ENCODE data around the gene ABCC12.

The ABCC12 gene

DNA sequence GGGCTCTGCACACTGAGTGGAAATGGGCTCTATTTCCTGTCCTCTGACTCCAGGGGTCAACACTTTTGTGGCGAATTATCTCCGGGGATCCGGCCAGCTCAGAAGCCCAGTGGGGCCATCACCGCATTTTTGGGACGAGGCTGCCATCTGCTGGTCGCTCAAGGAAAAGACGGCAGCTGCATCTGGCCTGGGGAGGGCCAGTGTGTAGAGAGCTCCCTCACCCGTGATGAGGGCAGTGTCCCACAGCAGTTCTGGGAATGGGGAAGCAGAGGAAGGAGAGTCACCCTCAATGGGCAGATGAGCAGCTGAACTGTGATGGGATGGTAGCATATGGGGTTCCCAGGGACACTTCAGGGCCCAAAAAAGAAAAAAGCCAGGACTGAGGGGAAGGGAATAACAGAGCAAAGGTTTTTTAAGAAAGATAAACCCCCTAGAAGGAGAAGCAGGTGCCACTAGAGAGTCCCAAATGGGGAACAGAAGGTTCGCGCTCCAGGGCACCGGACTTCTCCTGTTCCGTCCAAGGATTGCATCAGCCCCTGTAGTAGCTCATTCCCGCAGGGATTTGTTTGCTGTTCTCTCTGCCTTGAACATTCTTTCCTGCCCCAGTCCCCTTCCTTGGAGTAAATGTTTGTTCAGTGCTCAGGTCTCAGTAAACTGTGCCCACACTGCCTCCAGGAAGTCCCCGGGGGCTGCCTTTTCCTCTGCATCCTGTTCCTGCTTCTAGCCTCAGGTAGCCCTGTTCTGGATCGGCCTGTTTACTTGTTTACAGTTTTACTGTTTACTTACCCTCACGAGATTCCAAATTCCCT lies 9.3 kb upstream of the ABCC12 start:
- peak; percentile 70 for DNase-seq (ENCODE audit: low read depth)
- no peak overlapping the region for H3K4me3 ChIP-seq (ENCODE audit: control insufficient read depth, low read depth, low read length)
- TF ChIP-seq, protein P1, sequence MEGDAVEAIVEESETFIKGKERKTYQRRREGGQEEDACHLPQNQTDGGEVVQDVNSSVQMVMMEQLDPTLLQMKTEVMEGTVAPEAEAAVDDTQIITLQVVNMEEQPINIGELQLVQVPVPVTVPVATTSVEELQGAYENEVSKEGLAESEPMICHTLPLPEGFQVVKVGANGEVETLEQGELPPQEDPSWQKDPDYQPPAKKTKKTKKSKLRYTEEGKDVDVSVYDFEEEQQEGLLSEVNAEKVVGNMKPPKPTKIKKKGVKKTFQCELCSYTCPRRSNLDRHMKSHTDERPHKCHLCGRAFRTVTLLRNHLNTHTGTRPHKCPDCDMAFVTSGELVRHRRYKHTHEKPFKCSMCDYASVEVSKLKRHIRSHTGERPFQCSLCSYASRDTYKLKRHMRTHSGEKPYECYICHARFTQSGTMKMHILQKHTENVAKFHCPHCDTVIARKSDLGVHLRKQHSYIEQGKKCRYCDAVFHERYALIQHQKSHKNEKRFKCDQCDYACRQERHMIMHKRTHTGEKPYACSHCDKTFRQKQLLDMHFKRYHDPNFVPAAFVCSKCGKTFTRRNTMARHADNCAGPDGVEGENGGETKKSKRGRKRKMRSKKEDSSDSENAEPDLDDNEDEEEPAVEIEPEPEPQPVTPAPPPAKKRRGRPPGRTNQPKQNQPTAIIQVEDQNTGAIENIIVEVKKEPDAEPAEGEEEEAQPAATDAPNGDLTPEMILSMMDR (conservative IDR thresholded peaks at IDR 0.05; ENCODE audit: control insufficient read depth, insufficient read depth, low read depth, low read length): peak; percentile 82

DNA sequence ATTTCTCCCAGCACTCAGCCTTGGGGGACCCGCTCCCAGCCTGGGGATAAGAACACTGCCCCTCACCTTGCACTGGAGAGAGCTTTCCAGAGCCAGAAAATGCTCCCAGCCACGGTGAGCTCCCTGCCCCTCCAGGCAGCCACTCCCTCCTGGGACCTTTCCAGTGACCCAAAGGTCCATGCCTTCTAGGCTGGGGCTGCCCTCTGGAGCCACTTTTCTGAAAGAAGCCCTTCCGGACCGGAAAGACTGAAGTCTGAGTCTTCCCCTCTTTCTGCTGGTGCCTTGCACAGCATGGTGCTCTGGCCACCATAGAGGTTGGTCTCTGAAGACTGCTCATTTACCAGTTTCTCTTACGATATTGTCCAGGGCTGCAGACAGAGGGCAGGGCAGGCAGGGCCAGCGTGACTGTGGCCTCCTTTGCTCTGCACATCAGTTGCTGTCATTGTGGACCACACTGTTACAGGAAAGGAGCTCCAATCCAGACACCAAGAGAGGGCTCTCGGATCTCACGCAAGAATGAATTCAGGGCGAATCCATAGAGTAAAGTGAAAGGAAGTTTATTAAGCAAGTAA lies 7.1 kb upstream of the ABCC12 start:
- no peak overlapping the region for H3K4me3 ChIP-seq (ENCODE audit: control insufficient read depth, low read depth, low read length)
- DNase-seq (ENCODE audit: low read depth): no peak
- TF ChIP-seq, protein P1 (conservative IDR thresholded peaks at IDR 0.05; ENCODE audit: control insufficient read depth, insufficient read depth, low read depth, low read length): no peak

DNA sequence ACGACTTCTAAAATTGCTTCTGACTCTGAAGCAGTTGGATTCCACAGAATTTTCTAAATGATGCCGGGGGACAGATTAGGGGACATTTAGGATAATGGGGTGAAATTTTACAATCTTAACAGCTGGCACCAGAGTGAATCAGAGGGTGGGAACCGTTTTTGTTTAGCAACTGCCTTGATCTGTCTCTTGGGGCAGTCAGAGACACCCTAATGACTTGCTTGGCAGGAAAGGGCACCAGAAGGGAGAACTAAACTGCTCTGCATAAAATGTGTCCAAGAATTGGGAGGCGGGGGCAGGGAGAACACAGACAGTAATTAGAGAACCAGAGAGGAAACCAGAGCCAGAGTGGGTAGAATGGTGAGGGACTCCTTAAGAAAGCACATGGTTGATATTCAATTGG lies 6.1 kb upstream of the ABCC12 start:
- DNase-seq (ENCODE audit: low read depth): no peak
- TF ChIP-seq, protein P1 (conservative IDR thresholded peaks at IDR 0.05; ENCODE audit: control insufficient read depth, insufficient read depth, low read depth, low read length): no peak
- H3K4me3 ChIP-seq (ENCODE audit: control insufficient read depth, low read depth, low read length): no peak overlapping the region

DNA sequence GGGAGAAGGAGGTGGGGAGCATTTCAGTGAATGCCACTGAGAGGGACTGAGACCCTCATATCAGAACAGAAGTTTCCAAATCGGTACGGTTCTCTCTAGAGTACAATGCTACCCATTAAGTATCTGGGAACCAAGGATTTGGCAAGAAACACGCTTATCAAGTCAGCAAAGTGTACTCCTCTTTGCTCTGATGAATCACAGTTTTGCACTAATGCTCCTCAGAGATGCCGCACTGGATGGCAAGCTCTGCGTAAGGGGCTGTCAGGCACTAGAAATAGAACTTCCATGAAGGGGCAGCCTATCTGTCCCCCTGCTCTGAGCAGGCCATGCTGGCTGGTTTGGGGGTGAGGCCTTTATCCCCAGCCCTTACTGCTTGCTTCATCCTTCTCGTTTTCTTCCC lies 4.8 kb upstream of the ABCC12 start:
- TF ChIP-seq, protein P1 (conservative IDR thresholded peaks at IDR 0.05; ENCODE audit: control insufficient read depth, insufficient read depth, low read depth, low read length): no peak
- no peak overlapping the region for H3K4me3 ChIP-seq (ENCODE audit: control insufficient read depth, low read depth, low read length)
- DNase-seq (ENCODE audit: low read depth): peak; percentile 47

DNA sequence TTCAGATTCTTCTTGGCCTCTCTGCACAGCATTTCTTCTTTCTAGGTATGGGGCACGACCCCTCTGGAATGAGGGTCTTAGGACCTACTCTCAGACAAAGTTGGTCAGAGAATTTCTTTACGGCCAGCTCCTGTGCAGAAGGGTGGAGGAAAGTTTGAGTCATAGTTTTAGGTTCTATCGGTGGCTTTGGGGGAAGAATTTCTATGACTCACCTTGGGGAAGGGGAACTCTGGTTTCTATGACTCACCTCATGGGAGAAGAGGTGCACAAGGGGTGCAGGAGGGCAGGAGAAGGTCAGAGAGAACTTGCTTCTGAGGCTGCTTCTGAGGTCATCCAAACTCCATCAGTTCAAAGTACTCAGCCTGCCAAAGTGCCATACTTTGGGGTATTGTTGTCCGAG lies 2.5 kb upstream of the ABCC12 start:
- TF ChIP-seq, protein P1 (conservative IDR thresholded peaks at IDR 0.05; ENCODE audit: control insufficient read depth, insufficient read depth, low read depth, low read length): no peak
- DNase-seq (ENCODE audit: low read depth): peak; percentile 80
- H3K4me3 ChIP-seq (ENCODE audit: control insufficient read depth, low read depth, low read length): no peak overlapping the region

DNA sequence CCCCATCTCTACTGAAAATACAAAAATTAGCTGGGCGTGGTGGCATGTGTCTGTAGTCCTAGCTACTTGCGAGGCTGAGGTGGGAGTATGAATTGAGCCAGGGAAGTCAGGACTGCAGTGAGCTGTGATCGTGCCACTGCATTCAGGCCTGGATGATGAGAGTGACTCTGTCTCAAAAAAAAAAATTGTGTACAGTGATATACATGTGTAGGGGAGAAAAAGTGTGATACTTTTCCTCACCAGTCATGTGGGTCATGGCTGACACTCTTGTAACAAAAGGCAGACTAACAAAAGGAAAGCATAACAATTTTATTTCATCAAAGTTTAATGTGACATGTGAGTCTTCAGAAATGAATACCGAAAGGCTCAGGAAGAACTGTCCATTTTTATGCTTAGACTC lies 2.0 kb upstream of the ABCC12 start:
- DNase-seq (ENCODE audit: low read depth): no peak
- TF ChIP-seq, protein P1 (conservative IDR thresholded peaks at IDR 0.05; ENCODE audit: control insufficient read depth, insufficient read depth, low read depth, low read length): no peak
- H3K4me3 ChIP-seq (ENCODE audit: control insufficient read depth, low read depth, low read length): no peak overlapping the region

Measured in fibroblast of mammary gland (primary cell).